Measurements from ENCODE around the gene GABRG1.

Gene GABRG1

GRCh38 chr4:46123913-46124755 lies at the start of gene GABRG1:
GABRG1 (minus strand) TSS chr4:46124054; CDS start chr4:46123913, 141 bp downstream.
- H3F3A ChIP-seq (ENCODE audit: insufficient read depth, low read length), result no peaks in the 10 kb centered on the region
- H4K20me1 ChIP-seq (ENCODE audit: insufficient read depth, low read length), result no peaks in the 10 kb centered on the region
- no peak within 1 kb of the TSS for H3K9ac ChIP-seq (ENCODE audit: low read length)
- H3K4me2 ChIP-seq (ENCODE audit: low read length), result no peak within 1 kb of the TSS
- H3K9me2 ChIP-seq (ENCODE audit: low read depth, low read length), result no peaks in the 10 kb centered on the region
- no peaks in the 10 kb centered on the region for H3K27me3 ChIP-seq (ENCODE audit: insufficient read depth, low read length)
- H3K4me3 ChIP-seq (ENCODE audit: low read depth, low read length, poor library complexity, severe bottlenecking), result no peak within 1 kb of the TSS
- H3K4me1 ChIP-seq (ENCODE audit: insufficient read depth, low read length, severe bottlenecking), result no peaks in the 10 kb centered on the region
- H3K27ac ChIP-seq (ENCODE audit: low read depth, low read length, poor library complexity, severe bottlenecking), result no peak within 1 kb of the TSS
- no peak within 1 kb of the TSS for H2AFZ ChIP-seq (ENCODE audit: low read length)
- H3K79me2 ChIP-seq (ENCODE audit: insufficient read depth, low read length), result no peaks in the 10 kb centered on the region
- TF ChIP-seq EZH2 (IDR thresholded peaks at IDR 0.05; ENCODE audit: borderline replicate concordance, low read length), result no peak
- TF ChIP-seq CTCF (IDR thresholded peaks at IDR 0.05; ENCODE audit: low read length), result no peak
- H3K36me3 ChIP-seq (ENCODE audit: insufficient read depth, low read length), result no peaks in the 10 kb centered on the region
- H3K9me3 ChIP-seq (ENCODE audit: low read length), result no peaks in the 10 kb centered on the region

GRCh38 chr4:46146993-46147392 lies 23.1 kb upstream of the GABRG1 start:
- TF ChIP-seq CTCF (IDR thresholded peaks at IDR 0.05; ENCODE audit: low read length) (no peak), EZH2 (IDR thresholded peaks at IDR 0.05; ENCODE audit: borderline replicate concordance, low read length) (no peak)
- H3K4me3 ChIP-seq (ENCODE audit: low read depth, low read length, poor library complexity, severe bottlenecking), result no peak overlapping the region
- no peak overlapping the region for H3K9ac ChIP-seq (ENCODE audit: low read length)
- no peak overlapping the region for H3K4me2 ChIP-seq (ENCODE audit: low read length)
- H3K27ac ChIP-seq (ENCODE audit: low read depth, low read length, poor library complexity, severe bottlenecking), result no peak overlapping the region
- no peaks in the 10 kb centered on the region for H3K27me3 ChIP-seq (ENCODE audit: insufficient read depth, low read length)
- no peaks in the 10 kb centered on the region for H3F3A ChIP-seq (ENCODE audit: insufficient read depth, low read length)
- no peaks in the 10 kb centered on the region for H3K9me3 ChIP-seq (ENCODE audit: low read length)
- H4K20me1 ChIP-seq (ENCODE audit: insufficient read depth, low read length), result no peaks in the 10 kb centered on the region
- no peaks in the 10 kb centered on the region for H3K36me3 ChIP-seq (ENCODE audit: insufficient read depth, low read length)
- H2AFZ ChIP-seq (ENCODE audit: low read length), result no peak overlapping the region
- no peaks in the 10 kb centered on the region for H3K79me2 ChIP-seq (ENCODE audit: insufficient read depth, low read length)
- H3K4me1 ChIP-seq (ENCODE audit: insufficient read depth, low read length, severe bottlenecking), result no peaks in the 10 kb centered on the region
- no peaks in the 10 kb centered on the region for H3K9me2 ChIP-seq (ENCODE audit: low read depth, low read length)

- Histone ChIP-seq H3K27ac (ENCODE audit: low read depth, low read length, poor library complexity, severe bottlenecking) (no peak overlapping the region), H3K9ac (ENCODE audit: low read length) (no peak overlapping the region), H3K9me2 (ENCODE audit: low read depth, low read length) (no peaks in the 10 kb centered on the region), H3K27me3 (ENCODE audit: insufficient read depth, low read length) (no peaks in the 10 kb centered on the region), H3F3A (ENCODE audit: insufficient read depth, low read length) (no peaks in the 10 kb centered on the region), H3K9me3 (ENCODE audit: low read length) (no peaks in the 10 kb centered on the region), H2AFZ (ENCODE audit: low read length) (no peak overlapping the region), H3K36me3 (ENCODE audit: insufficient read depth, low read length) (no peaks in the 10 kb centered on the region), H3K4me3 (ENCODE audit: low read depth, low read length, poor library complexity, severe bottlenecking) (no peak overlapping the region), H4K20me1 (ENCODE audit: insufficient read depth, low read length) (no peaks in the 10 kb centered on the region), H3K4me1 (ENCODE audit: insufficient read depth, low read length, severe bottlenecking) (no peaks in the 10 kb centered on the region), H3K4me2 (ENCODE audit: low read length) (no peak overlapping the region), H3K79me2 (ENCODE audit: insufficient read depth, low read length) (no peaks in the 10 kb centered on the region)
- no peak for TF ChIP-seq CTCF (IDR thresholded peaks at IDR 0.05; ENCODE audit: low read length)
- TF ChIP-seq EZH2 (IDR thresholded peaks at IDR 0.05; ENCODE audit: borderline replicate concordance, low read length), result no peak
Measured at GRCh38 chr4:46131498-46132057, 7.7 kb upstream of the GABRG1 start.
